Trophoblast cell (in vitro differentiated cells and primary cell): ENCODE results near the gene ENG. TPM values are rescaled to one million over a fixed set of nuclear protein-coding genes. Genes with fewer than 3 reads are reported as not detected.

ENCODE experiments used
- DNase-seq, 2 donors: peaks; one replicate each; pipeline ENCODE4 v3.0.0-alpha.2; 2016
- H2AFZ ChIP-seq: 2 replicates; pipeline ENCODE4 v1.6.1; 2013; ENCODE audit warnings: low read length, moderate library complexity, mild to moderate bottlenecking; ENCODE audit not compliant: insufficient read depth, poor library complexity
- H2AK5ac ChIP-seq: 2 replicates; pipeline ENCODE4 v1.6.1; 2013; ENCODE audit warnings: mild to moderate bottlenecking, low read length
- H2BK120ac ChIP-seq: 2 replicates; pipeline ENCODE4 v1.6.1; 2013; ENCODE audit warnings: low read length, mild to moderate bottlenecking, moderate library complexity; ENCODE audit not compliant: insufficient read depth, poor library complexity
- H2BK12ac ChIP-seq: 2 replicates; pipeline ENCODE4 v1.6.1; 2013; ENCODE audit warnings: mild to moderate bottlenecking, low read length, moderate library complexity
- H2BK5ac ChIP-seq: 2 replicates; pipeline ENCODE4 v1.6.1; 2013; ENCODE audit warnings: low read length, low read depth, moderate library complexity, mild to moderate bottlenecking; ENCODE audit not compliant: poor library complexity
- H3K14ac ChIP-seq: 2 replicates; pipeline ENCODE4 v1.6.1; 2013; ENCODE audit warnings: mild to moderate bottlenecking, low read length
- H3K18ac ChIP-seq: 2 replicates; pipeline ENCODE4 v1.6.1; 2013; ENCODE audit warnings: mild to moderate bottlenecking, low read length
- H3K23ac ChIP-seq: 2 replicates; pipeline ENCODE4 v1.6.1; 2013; ENCODE audit warnings: low read length
- H3K27ac ChIP-seq: 2 replicates; pipeline ENCODE4 v1.5.1; 2013; ENCODE audit warnings: low read depth, mild to moderate bottlenecking, inconsistent platforms, low read length, moderate library complexity
- H3K27me3 ChIP-seq: 2 replicates; pipeline ENCODE4 v1.6.1; 2013; ENCODE audit warnings: inconsistent platforms, mild to moderate bottlenecking, low read length, moderate library complexity; ENCODE audit not compliant: insufficient read depth
- H3K36me3 ChIP-seq, 2 experiments: 1 replicate in 1 of 2; 2 replicates in 1 of 2; pipeline ENCODE4 v1.6.1; 2013; ENCODE audit warnings: low read length in 2 of 2, mild to moderate bottlenecking in 2 of 2, moderate library complexity in 1 of 2; ENCODE audit not compliant: insufficient read depth in 2 of 2, control insufficient read depth in 1 of 2
- H3K4ac ChIP-seq: 2 replicates; pipeline ENCODE4 v1.6.1; 2013; ENCODE audit warnings: low read depth, mild to moderate bottlenecking, low read length, moderate library complexity
- H3K4me1 ChIP-seq, 2 experiments: 1 replicate in 1 of 2; 2 replicates in 1 of 2; pipeline ENCODE4 v1.6.1; 2013; ENCODE audit warnings: low read length in 2 of 2, mild to moderate bottlenecking in 2 of 2, moderate library complexity in 1 of 2; ENCODE audit not compliant: insufficient read depth in 2 of 2, control insufficient read depth in 1 of 2
- H3K4me2 ChIP-seq: 2 replicates; pipeline ENCODE4 v1.6.1; 2013; ENCODE audit warnings: inconsistent platforms, mild to moderate bottlenecking, low read length, moderate library complexity
- H3K4me3 ChIP-seq: 2 replicates; pipeline ENCODE4 v1.5.1; 2013; ENCODE audit warnings: mild to moderate bottlenecking, low read depth, low read length, inconsistent platforms
- H3K79me1 ChIP-seq: one replicate; pipeline ENCODE4 v1.6.1; 2013; ENCODE audit warnings: low read length
- H3K79me2 ChIP-seq: 2 replicates; pipeline ENCODE4 v1.6.1; 2013; ENCODE audit warnings: low read length, mild to moderate bottlenecking; ENCODE audit not compliant: control insufficient read depth, insufficient read depth, poor library complexity
- H3K9ac ChIP-seq: 2 replicates; pipeline ENCODE4 v1.6.1; 2013; ENCODE audit warnings: mild to moderate bottlenecking, low read length
- H3K9me3 ChIP-seq: 2 replicates; pipeline ENCODE4 v1.6.1; 2013; ENCODE audit warnings: low read depth, mild to moderate bottlenecking, control low read depth, inconsistent platforms, low read length; ENCODE audit not compliant: insufficient read depth
- H4K12ac ChIP-seq: 2 replicates; pipeline ENCODE4 v1.6.1; 2013; ENCODE audit warnings: low read depth, mild to moderate bottlenecking, low read length, moderate library complexity
- H4K8ac ChIP-seq: 2 replicates; pipeline ENCODE4 v1.6.1; 2013; ENCODE audit warnings: low read depth, mild to moderate bottlenecking, low read length, moderate library complexity
- H4K91ac ChIP-seq: one replicate; pipeline ENCODE4 v1.6.1; 2013; ENCODE audit warnings: low read depth, mild to moderate bottlenecking, low read length, moderate library complexity
- WGBS: extraction: QIAGEN DNeasy Blood & Tissue Kit; methylation state at CpG from one replicate; pipeline ENCODE4 v1.1.7; 2013; ENCODE audit warnings: missing lambda C conversion rate; ENCODE audit not compliant: insufficient read length, insufficient coverage; ENCODE audit errors: extremely low coverage; 5-methylcytosine and 5-hydroxymethylcytosine counted together
- polyA plus RNA-seq: library from polyadenylated mRNA; stranded (reverse); fragments of 200-250 nt; gene quantifications from 2 replicates; pipeline ENCODE4 v1.2.3, GENCODE V29; 2013

Gene ENG
- 68.9 and 73.1 TPM in 2 replicates for polyA plus RNA-seq

GRCh38 chr9:127854184-127854806 is at the start of gene ENG:
TSS of gene ENG (minus strand) at chr9:127854658. CDS start at chr9:127854355, 303 bp downstream.
- no peak within 1 kb of the TSS for H3K23ac ChIP-seq
- H2BK12ac ChIP-seq, result peak within 1 kb of the TSS; percentile 98
- peak within 1 kb of the TSS; percentile 26 for H3K4me3 ChIP-seq
- peak within 1 kb of the TSS; percentile 91 for H3K18ac ChIP-seq
- peak within 1 kb of the TSS; percentile 83 for H2BK5ac ChIP-seq
- H3K79me2 ChIP-seq, result peaks cover 10% of the 10 kb centered on the region
- peak; percentile 91 to 92 for DNase-seq
- peaks cover 10% of the 10 kb centered on the region for H3K9me3 ChIP-seq
- peak within 1 kb of the TSS; percentile 32 for H2AFZ ChIP-seq
- H3K27me3 ChIP-seq, result no peaks in the 10 kb centered on the region
- peak within 1 kb of the TSS; percentile 72 for H4K12ac ChIP-seq
- WGBS, result no CpG with 5 or more reads among the region's 37 CpGs
- H4K91ac ChIP-seq, result peak within 1 kb of the TSS; percentile 95
- peak within 1 kb of the TSS; percentile 87 for H3K27ac ChIP-seq
- H3K36me3 ChIP-seq, result peaks cover 0 to 9% of the 10 kb centered on the region in 2 experiments
- peak within 1 kb of the TSS; percentile 1 for H3K9ac ChIP-seq
- H3K14ac ChIP-seq, result peak within 1 kb of the TSS; percentile 87
- peak within 1 kb of the TSS; percentile 67 for H4K8ac ChIP-seq
- H3K4ac ChIP-seq, result peak within 1 kb of the TSS; percentile 87
- H3K79me1 ChIP-seq, result peaks cover 61% of the 10 kb centered on the region
- H2BK120ac ChIP-seq, result peak within 1 kb of the TSS; percentile 86
- H3K4me2 ChIP-seq, result peak within 1 kb of the TSS; percentile 50
- H3K4me1 ChIP-seq, result peaks cover 24 to 40% of the 10 kb centered on the region in 2 experiments
- peak within 1 kb of the TSS; percentile 88 for H2AK5ac ChIP-seq

- Histone ChIP-seq H3K27ac (no peak overlapping the region), H3K18ac (no peak overlapping the region), H2BK5ac (no peak overlapping the region), H3K9ac (no peak overlapping the region), H3K4me1 (peaks cover 13 to 16% of the 10 kb centered on the region in 2 experiments), H4K12ac (no peak overlapping the region), H3K14ac (no peak overlapping the region), H2AK5ac (no peak overlapping the region), H3K4me2 (no peak overlapping the region), H3K36me3 (no peaks in the 10 kb centered on the region), H3K79me1 (peaks cover 9% of the 10 kb centered on the region), H4K8ac (no peak overlapping the region), H3K9me3 (no peaks in the 10 kb centered on the region), H3K79me2 (peaks cover 4% of the 10 kb centered on the region), H3K4ac (no peak overlapping the region), H2BK12ac (no peak overlapping the region), H4K91ac (no peak overlapping the region), H3K27me3 (no peaks in the 10 kb centered on the region), H2BK120ac (no peak overlapping the region), H3K4me3 (no peak overlapping the region), H3K23ac (no peak overlapping the region), H2AFZ (no peak overlapping the region)
- no peak for DNase-seq
- WGBS, result no CpG with 5 or more reads among the region's 17 CpGs
Observed at GRCh38 chr9:127903557-127904475, 49.4 kb upstream of the ENG start.

GRCh38 chr9:127899128-127899943 is 44.9 kb upstream of the ENG start, which contains the start of gene ST6GALNAC6:
TSS of gene ST6GALNAC6 (minus strand) at chr9:127899603. CDS start at chr9:127897981, 1,622 bp downstream.
- Histone ChIP-seq H3K79me1 (peaks cover 13% of the 10 kb centered on the region), H2BK12ac (peak within 1 kb of the TSS; percentile 70), H3K79me2 (peaks cover 4% of the 10 kb centered on the region), H3K9ac (peak within 1 kb of the TSS; percentile 70), H2AFZ (peak within 1 kb of the TSS; percentile 85), H3K4me3 (peak within 1 kb of the TSS; percentile 81), H4K91ac (peak within 1 kb of the TSS; percentile 75), H3K18ac (peak within 1 kb of the TSS; percentile 48), H3K4me1 (peaks cover 14 to 26% of the 10 kb centered on the region in 2 experiments), H2AK5ac (peak within 1 kb of the TSS; percentile 44), H3K4me2 (peak within 1 kb of the TSS; percentile 97), H4K8ac (peak within 1 kb of the TSS; percentile 84), H3K36me3 (peaks cover 16 to 21% of the 10 kb centered on the region in 2 experiments), H4K12ac (peak within 1 kb of the TSS; percentile 74), H3K27ac (no peak within 1 kb of the TSS), H3K14ac (peak within 1 kb of the TSS; percentile 77), H2BK5ac (peak within 1 kb of the TSS; percentile 43), H3K27me3 (no peaks in the 10 kb centered on the region), H2BK120ac (peak within 1 kb of the TSS; percentile 68), H3K23ac (no peak within 1 kb of the TSS), H3K4ac (peak within 1 kb of the TSS; percentile 31), H3K9me3 (peaks cover 8% of the 10 kb centered on the region)
- no CpG with 5 or more reads among the region's 89 CpGs for WGBS
- peak; percentile 48 to 79 for DNase-seq
